ENCODE measurements around the gene PTS.

PTS gene

DNA sequence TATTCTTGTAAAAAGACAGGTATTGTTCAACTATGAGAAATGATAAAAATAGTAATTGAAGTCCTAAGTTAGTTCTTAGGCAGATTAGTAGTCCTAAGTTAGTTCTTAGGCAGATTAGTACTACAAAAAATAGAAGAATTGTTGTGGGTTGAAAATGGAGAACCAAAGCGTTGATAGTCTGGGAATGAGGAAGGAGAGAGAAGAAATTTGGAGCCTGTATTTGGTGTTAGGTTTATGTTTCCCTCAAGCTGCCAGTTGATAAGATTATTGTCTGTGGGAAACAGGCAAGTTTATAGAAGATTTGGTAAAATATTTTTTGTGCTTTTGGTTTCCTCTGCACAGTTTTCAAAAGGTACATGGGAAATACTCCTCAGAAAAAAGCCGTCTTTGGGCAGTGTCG lies 47.3 kb upstream of the PTS start:
- no peak for ATAC-seq
- TF ChIP-seq RARB (CRISPR knock-in tag; IDR thresholded peaks at IDR 0.05) (no peak), ZC3H10 (CRISPR knock-in tag; IDR thresholded peaks at IDR 0.05) (no peak), BACH2 (CRISPR knock-in tag; IDR thresholded peaks at IDR 0.05; ENCODE audit: borderline replicate concordance) (no peak), GLIS3 (CRISPR knock-in tag; IDR thresholded peaks at IDR 0.05) (no peak), ZNF70 (CRISPR knock-in tag; IDR thresholded peaks at IDR 0.05) (no peak), SNAI2 (CRISPR knock-in tag; IDR thresholded peaks at IDR 0.05) (no peak), ARNTL (CRISPR knock-in tag; IDR thresholded peaks at IDR 0.05; ENCODE audit: borderline replicate concordance, low read depth) (no peak), TCF4 (CRISPR knock-in tag; IDR thresholded peaks at IDR 0.05; ENCODE audit: borderline replicate concordance) (no peak), ZNF565 (CRISPR knock-in tag; conservative IDR thresholded peaks at IDR 0.05; ENCODE audit: low read depth) (no peak), ISL1 (CRISPR knock-in tag; IDR thresholded peaks at IDR 0.05) (no peak), CSDC2 (CRISPR knock-in tag; IDR thresholded peaks at IDR 0.05) (no peak), TOX (CRISPR knock-in tag; IDR thresholded peaks at IDR 0.05; ENCODE audit: borderline replicate concordance) (no peak), OSR1 (CRISPR knock-in tag; IDR thresholded peaks at IDR 0.05) (no peak)
- TF ChIP-seq, protein P1, sequence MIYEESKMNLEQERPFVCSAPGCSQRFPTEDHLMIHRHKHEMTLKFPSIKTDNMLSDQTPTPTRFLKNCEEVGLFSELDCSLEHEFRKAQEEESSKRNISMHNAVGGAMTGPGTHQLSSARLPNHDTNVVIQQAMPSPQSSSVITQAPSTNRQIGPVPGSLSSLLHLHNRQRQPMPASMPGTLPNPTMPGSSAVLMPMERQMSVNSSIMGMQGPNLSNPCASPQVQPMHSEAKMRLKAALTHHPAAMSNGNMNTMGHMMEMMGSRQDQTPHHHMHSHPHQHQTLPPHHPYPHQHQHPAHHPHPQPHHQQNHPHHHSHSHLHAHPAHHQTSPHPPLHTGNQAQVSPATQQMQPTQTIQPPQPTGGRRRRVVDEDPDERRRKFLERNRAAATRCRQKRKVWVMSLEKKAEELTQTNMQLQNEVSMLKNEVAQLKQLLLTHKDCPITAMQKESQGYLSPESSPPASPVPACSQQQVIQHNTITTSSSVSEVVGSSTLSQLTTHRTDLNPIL (CRISPR knock-in tag; IDR thresholded peaks at IDR 0.05; ENCODE audit: low read depth), result no peak
- TF ChIP-seq, protein P2, sequence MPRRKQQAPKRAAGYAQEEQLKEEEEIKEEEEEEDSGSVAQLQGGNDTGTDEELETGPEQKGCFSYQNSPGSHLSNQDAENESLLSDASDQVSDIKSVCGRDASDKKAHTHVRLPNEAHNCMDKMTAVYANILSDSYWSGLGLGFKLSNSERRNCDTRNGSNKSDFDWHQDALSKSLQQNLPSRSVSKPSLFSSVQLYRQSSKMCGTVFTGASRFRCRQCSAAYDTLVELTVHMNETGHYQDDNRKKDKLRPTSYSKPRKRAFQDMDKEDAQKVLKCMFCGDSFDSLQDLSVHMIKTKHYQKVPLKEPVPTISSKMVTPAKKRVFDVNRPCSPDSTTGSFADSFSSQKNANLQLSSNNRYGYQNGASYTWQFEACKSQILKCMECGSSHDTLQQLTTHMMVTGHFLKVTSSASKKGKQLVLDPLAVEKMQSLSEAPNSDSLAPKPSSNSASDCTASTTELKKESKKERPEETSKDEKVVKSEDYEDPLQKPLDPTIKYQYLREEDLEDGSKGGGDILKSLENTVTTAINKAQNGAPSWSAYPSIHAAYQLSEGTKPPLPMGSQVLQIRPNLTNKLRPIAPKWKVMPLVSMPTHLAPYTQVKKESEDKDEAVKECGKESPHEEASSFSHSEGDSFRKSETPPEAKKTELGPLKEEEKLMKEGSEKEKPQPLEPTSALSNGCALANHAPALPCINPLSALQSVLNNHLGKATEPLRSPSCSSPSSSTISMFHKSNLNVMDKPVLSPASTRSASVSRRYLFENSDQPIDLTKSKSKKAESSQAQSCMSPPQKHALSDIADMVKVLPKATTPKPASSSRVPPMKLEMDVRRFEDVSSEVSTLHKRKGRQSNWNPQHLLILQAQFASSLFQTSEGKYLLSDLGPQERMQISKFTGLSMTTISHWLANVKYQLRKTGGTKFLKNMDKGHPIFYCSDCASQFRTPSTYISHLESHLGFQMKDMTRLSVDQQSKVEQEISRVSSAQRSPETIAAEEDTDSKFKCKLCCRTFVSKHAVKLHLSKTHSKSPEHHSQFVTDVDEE (CRISPR knock-in tag; IDR thresholded peaks at IDR 0.05), result no peak
- TF ChIP-seq, protein P3, sequence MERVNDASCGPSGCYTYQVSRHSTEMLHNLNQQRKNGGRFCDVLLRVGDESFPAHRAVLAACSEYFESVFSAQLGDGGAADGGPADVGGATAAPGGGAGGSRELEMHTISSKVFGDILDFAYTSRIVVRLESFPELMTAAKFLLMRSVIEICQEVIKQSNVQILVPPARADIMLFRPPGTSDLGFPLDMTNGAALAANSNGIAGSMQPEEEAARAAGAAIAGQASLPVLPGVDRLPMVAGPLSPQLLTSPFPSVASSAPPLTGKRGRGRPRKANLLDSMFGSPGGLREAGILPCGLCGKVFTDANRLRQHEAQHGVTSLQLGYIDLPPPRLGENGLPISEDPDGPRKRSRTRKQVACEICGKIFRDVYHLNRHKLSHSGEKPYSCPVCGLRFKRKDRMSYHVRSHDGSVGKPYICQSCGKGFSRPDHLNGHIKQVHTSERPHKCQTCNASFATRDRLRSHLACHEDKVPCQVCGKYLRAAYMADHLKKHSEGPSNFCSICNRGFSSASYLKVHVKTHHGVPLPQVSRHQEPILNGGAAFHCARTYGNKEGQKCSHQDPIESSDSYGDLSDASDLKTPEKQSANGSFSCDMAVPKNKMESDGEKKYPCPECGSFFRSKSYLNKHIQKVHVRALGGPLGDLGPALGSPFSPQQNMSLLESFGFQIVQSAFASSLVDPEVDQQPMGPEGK (CRISPR knock-in tag; IDR thresholded peaks at IDR 0.05; ENCODE audit: borderline replicate concordance), result no peak
- TF ChIP-seq, protein P4, sequence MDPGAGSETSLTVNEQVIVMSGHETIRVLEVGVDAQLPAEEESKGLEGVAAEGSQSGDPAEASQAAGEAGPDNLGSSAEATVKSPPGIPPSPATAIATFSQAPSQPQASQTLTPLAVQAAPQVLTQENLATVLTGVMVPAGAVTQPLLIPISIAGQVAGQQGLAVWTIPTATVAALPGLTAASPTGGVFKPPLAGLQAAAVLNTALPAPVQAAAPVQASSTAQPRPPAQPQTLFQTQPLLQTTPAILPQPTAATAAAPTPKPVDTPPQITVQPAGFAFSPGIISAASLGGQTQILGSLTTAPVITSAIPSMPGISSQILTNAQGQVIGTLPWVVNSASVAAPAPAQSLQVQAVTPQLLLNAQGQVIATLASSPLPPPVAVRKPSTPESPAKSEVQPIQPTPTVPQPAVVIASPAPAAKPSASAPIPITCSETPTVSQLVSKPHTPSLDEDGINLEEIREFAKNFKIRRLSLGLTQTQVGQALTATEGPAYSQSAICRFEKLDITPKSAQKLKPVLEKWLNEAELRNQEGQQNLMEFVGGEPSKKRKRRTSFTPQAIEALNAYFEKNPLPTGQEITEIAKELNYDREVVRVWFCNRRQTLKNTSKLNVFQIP (CRISPR knock-in tag; IDR thresholded peaks at IDR 0.05; ENCODE audit: borderline replicate concordance, low read depth), result no peak

DNA sequence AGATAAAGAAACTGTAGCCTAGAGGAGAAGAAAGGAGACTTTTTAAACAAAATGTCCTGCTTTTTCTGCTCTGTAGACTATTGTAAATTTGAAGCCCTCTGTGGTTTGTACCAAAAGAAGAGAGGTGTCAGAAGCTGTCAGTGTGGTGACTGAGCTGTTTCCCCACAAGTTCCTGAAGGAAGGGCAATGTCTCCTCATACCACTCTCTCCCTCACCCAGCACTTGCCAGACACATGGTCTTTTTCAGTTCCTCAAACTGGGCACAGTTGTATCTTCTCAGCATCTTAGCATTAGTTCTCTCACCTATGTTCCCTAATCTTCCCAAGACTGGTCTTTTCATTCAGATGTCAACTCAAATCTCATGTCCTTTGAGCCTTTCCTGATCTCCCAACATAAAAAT lies 46.6 kb upstream of the PTS start:
- TF ChIP-seq ZC3H10 (CRISPR knock-in tag; IDR thresholded peaks at IDR 0.05) (no peak), BACH2 (CRISPR knock-in tag; IDR thresholded peaks at IDR 0.05; ENCODE audit: borderline replicate concordance) (no peak), ZFP30 (CRISPR knock-in tag; IDR thresholded peaks at IDR 0.05) (no peak), CSDC2 (CRISPR knock-in tag; IDR thresholded peaks at IDR 0.05) (no peak), PPARA (CRISPR knock-in tag; IDR thresholded peaks at IDR 0.05; ENCODE audit: borderline replicate concordance) (no peak)
- TF ChIP-seq, protein P1 (CRISPR knock-in tag; IDR thresholded peaks at IDR 0.05; ENCODE audit: low read depth), result no peak
- no peak for ATAC-seq

DNA sequence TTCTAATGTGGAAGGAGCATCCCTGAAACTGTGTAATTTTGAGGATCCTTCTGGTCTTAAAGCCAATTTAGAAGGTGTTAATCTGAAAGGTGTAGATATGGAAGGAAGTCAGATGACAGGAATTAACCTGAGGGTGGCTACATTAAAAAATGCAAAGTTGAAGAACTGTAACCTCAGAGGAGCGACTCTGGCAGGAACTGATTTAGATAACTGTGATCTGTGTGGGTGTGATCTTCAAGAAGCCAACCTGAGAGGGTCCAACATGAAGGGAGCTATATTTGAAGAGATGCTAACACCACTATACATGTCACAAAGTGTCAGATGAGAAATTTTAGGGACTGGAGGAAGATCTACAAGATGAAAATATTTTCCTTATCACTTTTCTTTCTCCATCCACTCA lies 43.4 kb upstream of the PTS start:
- TF ChIP-seq BACH2 (CRISPR knock-in tag; IDR thresholded peaks at IDR 0.05; ENCODE audit: borderline replicate concordance) (no peak), SNAI2 (CRISPR knock-in tag; IDR thresholded peaks at IDR 0.05) (no peak), ZC3H10 (CRISPR knock-in tag; IDR thresholded peaks at IDR 0.05) (no peak), TOX (CRISPR knock-in tag; IDR thresholded peaks at IDR 0.05; ENCODE audit: borderline replicate concordance) (no peak), ZNF8 (CRISPR knock-in tag; IDR thresholded peaks at IDR 0.05) (no peak)
- TF ChIP-seq, protein P2 (CRISPR knock-in tag; IDR thresholded peaks at IDR 0.05), result no peak
- no peak for ATAC-seq
